CD4-positive, alpha-beta T cell treated with Interleukin-12 subunit alpha and Interleukin-12 subunit beta, for 1 hour (primary cell): ENCODE results near the gene FAM117A.

Experiments
- DNase-seq: peaks from one replicate; pipeline ENCODE4 v3.0.0-alpha.2; 2020

Gene FAM117A

GRCh38 chr17:49707246-49707607 lies 56.7 kb downstream of the FAM117A start:
- DNase-seq = peak; percentile 38

DNA sequence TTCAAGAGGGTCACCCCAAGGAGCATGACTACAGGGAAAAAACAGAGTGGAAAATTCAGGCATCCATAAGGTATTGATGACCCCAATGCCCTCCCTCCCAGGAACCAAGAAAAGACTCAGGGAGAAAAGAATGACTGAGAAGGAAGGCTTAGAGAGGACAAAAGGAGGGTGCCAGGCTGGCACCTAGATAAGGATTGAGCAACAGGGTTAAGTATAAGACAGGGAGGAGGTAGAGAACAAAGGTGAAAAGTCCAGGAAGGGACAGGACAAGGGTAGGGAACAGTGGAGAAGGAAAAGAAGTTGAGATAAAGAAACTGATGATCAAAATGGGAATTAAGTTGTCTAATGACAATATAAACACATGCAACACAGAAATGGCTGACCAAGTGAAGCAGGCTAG lies 58.7 kb downstream of the FAM117A start:
- no peak for DNase-seq

DNA sequence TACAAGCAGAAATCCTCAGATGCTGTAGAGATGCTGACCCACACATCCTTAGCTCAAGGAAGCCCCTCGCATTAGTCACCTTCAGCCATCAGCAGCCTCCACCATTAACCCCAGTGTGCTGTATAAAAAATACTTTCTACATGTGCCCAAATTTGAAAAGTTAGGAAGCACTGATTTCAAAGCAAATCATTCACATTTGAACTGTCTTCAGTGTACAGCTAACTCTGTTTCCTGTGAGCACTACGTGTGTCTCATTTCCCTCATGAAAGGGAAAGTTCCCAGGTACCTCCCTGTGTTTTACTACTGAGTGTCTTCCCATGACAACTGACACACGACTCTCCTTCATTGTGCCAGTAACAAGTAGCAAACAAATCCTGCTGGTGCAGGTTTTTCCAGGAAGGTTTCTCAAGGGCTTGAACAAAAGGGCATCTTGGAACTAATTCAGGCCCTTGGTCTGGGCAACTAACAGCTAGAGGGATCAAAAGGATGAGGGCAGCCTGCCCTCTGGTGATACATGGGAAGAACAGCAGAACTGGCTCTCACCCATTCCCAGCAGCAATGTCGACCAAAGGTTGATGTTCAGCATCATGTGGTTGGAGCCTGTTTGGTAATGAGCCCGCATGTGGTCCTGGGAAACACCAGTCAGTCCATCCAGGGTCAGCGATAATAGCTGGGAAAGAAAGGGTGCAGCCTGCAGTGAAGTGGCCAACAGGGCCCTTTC lies 60.2 kb downstream of the FAM117A start:
- no peak for DNase-seq

DNA sequence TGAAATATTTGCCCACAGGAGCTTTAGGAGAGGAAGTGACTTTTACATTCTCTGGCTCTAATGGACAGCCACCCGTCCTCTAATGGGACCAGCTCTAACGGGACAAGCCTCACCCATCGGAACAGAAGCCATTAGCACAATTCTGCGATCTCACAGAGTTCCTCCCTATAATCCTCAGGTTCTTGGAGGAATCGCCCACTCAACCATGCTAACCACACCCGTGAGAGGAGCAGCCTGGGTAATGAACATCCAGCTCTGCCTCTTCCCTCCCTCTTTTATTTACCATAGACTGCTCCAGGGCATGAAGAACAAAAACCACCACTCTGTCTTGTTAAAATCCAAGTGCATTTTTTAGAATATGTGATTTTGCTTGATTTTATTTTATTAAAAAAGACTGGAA lies 63.0 kb downstream of the FAM117A start:
- DNase-seq = no peak

GRCh38 chr17:49699966-49700575 lies 63.9 kb downstream of the FAM117A start:
- DNase-seq = no peak

GRCh38 chr17:49698005-49698404 lies 65.9 kb downstream of the FAM117A start:
- DNase-seq = no peak

GRCh38 chr17:49696233-49696761 lies 67.6 kb downstream of the FAM117A start:
- peak; percentile 80 for DNase-seq

DNA sequence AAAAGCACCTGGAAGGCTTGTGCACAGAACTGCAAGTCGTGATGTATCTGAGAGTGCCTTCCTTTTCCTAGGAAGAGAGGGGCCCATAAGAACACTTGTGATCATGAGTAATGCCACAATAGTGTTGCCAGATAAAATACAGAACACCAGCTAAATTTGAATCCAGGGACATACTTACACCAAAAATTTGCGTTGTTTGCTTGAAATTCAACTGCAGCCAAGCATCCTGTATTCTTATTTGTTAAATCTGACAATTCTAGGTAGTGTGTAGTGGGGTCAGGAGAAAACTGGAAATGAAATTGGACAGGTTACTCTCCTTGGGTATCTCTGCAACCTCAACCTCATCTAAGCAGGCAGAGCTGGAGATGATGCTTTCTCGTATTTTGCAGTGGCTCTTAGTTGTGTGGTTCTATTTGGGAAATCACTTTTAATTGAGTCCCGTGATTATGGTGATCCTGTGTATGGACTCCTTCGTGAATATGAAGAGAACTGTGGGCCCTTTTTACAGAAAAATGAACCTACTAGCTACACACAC lies 68.2 kb downstream of the FAM117A start:
- no peak for DNase-seq

DNA sequence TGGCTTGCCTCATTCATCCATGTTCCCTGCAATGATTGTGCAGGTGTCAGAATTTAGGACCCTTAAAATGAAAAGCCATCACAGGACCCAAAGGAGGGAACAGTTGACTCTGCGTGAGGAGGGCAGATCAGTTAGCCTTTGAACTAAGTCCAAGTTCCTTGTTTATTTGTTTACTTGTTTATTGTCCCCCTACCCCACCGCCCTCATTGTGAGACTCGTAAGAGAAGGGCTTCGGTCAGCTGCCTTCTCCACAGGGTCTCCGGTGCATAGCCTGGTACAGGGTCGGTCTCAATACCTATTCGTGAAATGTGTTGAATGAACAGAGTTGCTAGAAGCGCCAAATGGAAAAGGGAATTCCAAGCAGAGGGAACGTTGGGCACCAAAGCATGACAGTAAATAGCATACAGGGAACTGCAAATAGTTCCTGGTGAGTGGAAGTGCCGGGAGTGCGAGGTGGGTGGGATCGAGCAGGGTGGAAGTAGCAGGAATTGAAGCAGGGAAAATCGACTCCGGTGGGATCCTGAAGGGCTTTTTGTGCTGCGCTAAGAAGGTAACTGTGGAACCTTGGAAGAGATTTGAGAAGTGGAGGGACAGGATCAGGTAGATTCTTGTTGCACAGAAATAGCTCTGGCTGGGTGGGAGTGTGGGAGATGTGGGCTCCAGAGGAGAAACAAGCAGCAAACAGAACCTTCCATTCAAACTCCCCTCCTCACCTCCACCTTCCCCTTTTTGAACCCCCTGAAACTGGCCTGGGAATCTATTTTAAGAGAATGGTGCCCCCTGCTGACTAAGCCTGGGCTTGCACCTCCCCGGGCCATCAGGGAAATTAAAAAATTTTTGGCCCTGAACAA lies 68.9 kb downstream of the FAM117A start:
- DNase-seq = peak; percentile 75

GRCh38 chr17:49692751-49693150 lies 71.2 kb downstream of the FAM117A start:
- no peak for DNase-seq

GRCh38 chr17:49691677-49692191 lies 72.2 kb downstream of the FAM117A start:
- no peak for DNase-seq

- no peak for DNase-seq
These were observed 72.8 kb downstream of the FAM117A start for GRCh38 chr17:49691086-49691676.

- DNase-seq = no peak
These were observed 73.7 kb downstream of the FAM117A start for GRCh38 chr17:49690256-49690655.

GRCh38 chr17:49688848-49689247 lies 75.1 kb downstream of the FAM117A start:
- DNase-seq = no peak

DNA sequence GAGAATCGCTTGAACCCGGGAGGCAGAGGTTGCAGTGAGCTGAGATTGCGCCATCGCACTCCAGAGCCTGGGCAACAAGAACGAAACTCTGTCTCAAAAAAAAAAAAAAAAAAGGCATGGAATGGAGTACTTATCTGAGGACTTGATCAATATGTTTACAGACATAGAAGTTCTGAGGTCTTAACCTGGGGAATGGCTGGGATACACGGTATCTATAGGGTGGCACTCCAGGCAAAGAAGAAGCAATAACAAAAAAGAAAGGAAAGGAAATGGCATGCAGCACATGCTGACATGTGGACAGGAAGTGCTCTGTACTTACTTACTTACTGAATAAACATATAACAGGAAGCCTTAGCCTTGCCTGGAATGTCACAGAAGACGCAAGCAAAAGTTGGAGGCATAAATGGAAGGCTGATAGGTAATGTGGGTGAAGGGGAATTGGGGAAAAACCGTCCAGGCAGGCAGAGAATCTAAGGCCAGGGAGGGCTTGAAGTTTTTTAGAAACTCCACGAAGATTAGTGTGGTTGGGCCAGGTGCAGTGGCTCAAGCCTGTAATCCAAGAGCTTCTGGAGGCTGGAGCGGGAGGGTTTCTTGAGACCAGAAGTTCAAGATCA lies 75.9 kb downstream of the FAM117A start:
- DNase-seq = peak; percentile 42

- DNase-seq = no peak
These were observed 82.6 kb downstream of the FAM117A start for GRCh38 chr17:49681106-49681979.

DNA sequence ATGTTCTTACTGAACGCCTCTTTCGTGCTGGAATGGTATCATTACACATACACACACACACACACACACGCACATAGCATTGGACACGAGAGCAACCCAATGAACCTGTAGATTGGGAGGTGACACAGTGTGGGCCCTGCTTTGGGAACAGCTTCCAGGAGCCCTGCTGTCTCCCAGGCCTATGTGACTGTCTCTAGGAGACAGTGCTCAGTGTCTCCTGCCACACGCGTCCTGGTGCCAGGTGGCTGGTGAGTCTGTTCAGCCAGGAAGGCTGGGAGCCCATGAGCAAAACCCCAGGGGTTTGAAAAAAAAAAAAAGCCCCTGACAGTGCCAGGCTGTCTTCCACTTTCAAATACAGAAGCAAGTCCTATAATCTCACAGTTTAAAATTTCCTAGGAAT lies 83.6 kb downstream of the FAM117A start:
- DNase-seq = no peak

DNA sequence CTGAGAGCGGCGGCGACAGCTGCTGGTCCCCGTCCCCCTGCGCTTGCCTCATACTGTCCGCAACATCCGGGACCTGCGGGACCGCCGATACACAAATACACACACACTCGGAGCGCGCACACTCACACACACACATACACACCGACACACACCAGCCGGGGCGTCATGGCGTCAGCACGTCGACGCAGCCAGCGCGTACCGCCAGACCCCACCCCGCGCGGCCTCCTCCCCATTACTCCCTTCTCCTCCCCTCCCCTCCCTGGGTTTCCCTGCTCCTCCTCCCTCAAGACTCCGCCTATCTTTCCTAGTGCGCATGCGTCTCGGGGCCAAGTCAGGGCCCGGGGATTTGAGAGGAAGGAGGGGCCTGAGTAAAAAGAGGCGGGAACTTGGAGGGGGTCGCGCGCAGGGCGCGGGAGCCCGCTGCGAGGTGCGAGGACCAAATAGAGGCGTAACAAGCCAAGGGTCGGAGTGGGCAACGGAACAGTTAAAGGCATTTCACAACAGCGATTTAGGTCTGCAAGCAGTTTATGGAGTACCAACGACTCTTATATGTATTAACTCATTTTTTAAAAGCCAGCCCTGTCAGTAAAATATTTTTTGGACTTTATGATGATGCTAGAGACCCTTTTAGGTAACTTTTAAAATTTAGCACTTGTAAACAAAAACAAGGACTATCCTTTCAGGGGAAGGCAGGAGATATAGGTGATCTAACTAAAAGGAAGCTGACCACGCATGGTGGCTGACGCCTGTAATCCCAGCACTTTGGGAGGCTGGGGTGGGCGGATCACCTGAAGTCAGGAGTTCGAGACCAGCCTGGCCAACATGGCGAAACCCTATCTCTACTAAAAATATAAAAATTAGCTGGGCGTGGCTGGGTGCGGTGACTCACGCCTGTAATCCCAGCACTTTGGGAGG lies 85.7 kb downstream of the FAM117A start, which contains the start of gene SPOP:
Gene SPOP, minus strand, starts transcription at position 165 of the 915 bp plus-strand sequence. CDS start 55,287 bp downstream, outside the sequence.
- DNase-seq = peak; percentile 100

DNA sequence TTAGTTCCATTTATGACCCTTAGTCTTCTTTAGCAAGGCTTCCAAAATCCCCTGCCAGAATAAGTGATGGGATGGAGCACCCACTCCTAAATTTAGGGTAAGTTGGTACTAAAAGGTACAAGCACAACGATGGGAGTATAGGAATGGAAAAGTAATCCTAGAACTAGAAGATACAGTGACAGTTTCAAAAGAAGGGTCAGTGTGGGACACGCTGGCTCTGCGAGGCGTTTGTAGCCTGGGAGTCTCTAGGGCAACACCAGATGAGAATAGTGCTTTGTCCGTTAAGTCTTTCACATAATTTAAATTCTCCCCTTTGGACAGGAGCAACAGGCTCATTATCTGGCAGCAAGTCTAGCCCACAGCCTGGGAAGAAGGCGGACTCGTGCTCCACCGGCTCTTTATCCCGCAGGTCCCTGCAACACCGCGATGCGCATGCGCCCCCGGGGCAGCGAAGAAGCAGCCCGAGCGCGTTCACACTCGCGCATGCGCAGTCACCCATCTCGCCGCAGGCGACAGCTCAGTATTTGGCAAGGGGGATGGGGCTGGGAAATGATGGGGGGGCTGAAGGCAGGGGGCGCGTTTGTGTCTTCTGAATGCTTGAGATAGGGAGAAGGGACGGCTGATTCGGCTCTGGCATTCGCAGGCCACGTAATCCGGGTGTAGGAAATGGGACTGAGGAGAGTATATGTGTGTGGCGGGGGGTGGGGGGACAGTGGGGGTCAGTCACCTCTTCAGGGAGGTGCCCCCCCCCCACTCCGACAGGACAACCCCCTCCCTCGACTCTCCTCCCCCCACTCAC lies 86.6 kb downstream of the FAM117A start:
- peak; percentile 95 for DNase-seq
